H1 (cell line): ENCODE data around the gene LIMK1. TPM values are rescaled to one million over a fixed set of nuclear protein-coding genes. Genes with fewer than 3 reads are reported as not detected.

Source experiments
- CTCF ChIA-PET: fragments of 300-600 bp; sonication (Branson Sonifier 250); formaldehyde crosslinking; loops from one replicate; lab custom pipeline; 2021; ENCODE audit not compliant: partially characterized antibody; lab: Charles Lee
- POLR2A ChIA-PET: fragments of 300-600 bp; sonication (Branson Sonifier 250); formaldehyde crosslinking; loops from one replicate; lab custom pipeline; 2021; ENCODE audit warnings: inconsistent platforms; ENCODE audit not compliant: partially characterized antibody; lab: Charles Lee
- DNase-seq, 2 experiments: peaks; one replicate each; pipeline versions ENCODE4 v3.0.0 to v3.0.0-alpha.2; 2010 to 2022; ENCODE audit warnings: low spot score in 2 of 2, low read depth in 1 of 2, mixed read lengths in 1 of 2
- FAIRE-seq: peaks from 2 replicates; lab custom pipeline; 2011; peaks lifted over from hg19 to GRCh38; lab: Jason Lieb, UNC
- H2AFZ ChIP-seq: 2 replicates; pipeline ENCODE4 v1.8.1; 2012; ENCODE audit warnings: low read length, inconsistent platforms
- H2AK5ac ChIP-seq: 2 replicates; pipeline ENCODE4 v1.6.1; 2013; ENCODE audit warnings: low read depth, low read length
- H2BK120ac ChIP-seq: replicated peaks from 2 replicates; pipeline ENCODE3; 2013; ENCODE audit warnings: low read depth, low read length, inconsistent platforms
- H2BK12ac ChIP-seq: 2 replicates; pipeline ENCODE4 v1.6.1; 2013; ENCODE audit warnings: low read depth, low read length
- H2BK15ac ChIP-seq: 2 replicates; pipeline ENCODE4 v1.6.1; 2013; ENCODE audit warnings: low read length
- H2BK20ac ChIP-seq: 2 replicates; pipeline ENCODE4 v1.6.1; 2013; ENCODE audit warnings: low read length
- H2BK5ac ChIP-seq: 2 replicates; pipeline ENCODE4 v1.6.1; 2013; ENCODE audit warnings: low read depth, low read length
- H3K14ac ChIP-seq: 2 replicates; pipeline ENCODE4 v1.6.1; 2013; ENCODE audit warnings: inconsistent platforms; ENCODE audit not compliant: insufficient read length
- H3K18ac ChIP-seq: 2 replicates; pipeline ENCODE4 v1.6.1; 2013; ENCODE audit warnings: low read length; ENCODE audit errors: extremely low read depth
- H3K23ac ChIP-seq: 2 replicates; pipeline ENCODE4 v1.6.1; 2013; ENCODE audit warnings: inconsistent platforms; ENCODE audit not compliant: insufficient read length
- H3K23me2 ChIP-seq: 2 replicates; pipeline ENCODE4 v1.6.1; 2013; ENCODE audit warnings: low read depth, low read length
- H3K27ac ChIP-seq: 2 replicates; pipeline ENCODE4 v1.6.1; 2011; ENCODE audit warnings: low read depth, low read length, inconsistent platforms
- H3K27me3 ChIP-seq, 4 experiments: replicated peaks in 1 of 4; 1 replicate in 1 of 4; 2 replicates in 3 of 4; pipeline versions ENCODE4 v1.6.1 to v1.8.1; 2011 to 2013; ENCODE audit warnings: low read length in 3 of 4, mild to moderate bottlenecking in 3 of 4, inconsistent platforms in 2 of 4, mixed read lengths in 2 of 4, moderate library complexity in 1 of 4; ENCODE audit not compliant: control insufficient read depth in 3 of 4, insufficient read depth in 3 of 4; ENCODE audit errors: extremely low read depth in 1 of 4
- H3K36me3 ChIP-seq, 4 experiments: 2 replicates each; pipeline versions ENCODE4 v1.6.1 to v1.8.1; 2011 to 2013; ENCODE audit warnings: mild to moderate bottlenecking in 4 of 4, low read length in 3 of 4, moderate library complexity in 2 of 4, control low read depth in 1 of 4, inconsistent platforms in 1 of 4; ENCODE audit not compliant: insufficient read depth in 4 of 4, control insufficient read depth in 2 of 4
- H3K4ac ChIP-seq: replicated peaks from 2 replicates; pipeline ENCODE3; 2013; ENCODE audit warnings: low read length, low read depth, mixed read lengths, inconsistent platforms; ENCODE audit not compliant: insufficient read length
- H3K4me1 ChIP-seq, 4 experiments: replicated peaks in 1 of 4; 1 replicate in 1 of 4; 2 replicates in 3 of 4; pipeline versions ENCODE4 v1.6.1 to v1.8.1; 2011 to 2013; ENCODE audit warnings: low read length in 3 of 4, inconsistent platforms in 2 of 4, mixed read lengths in 1 of 4; ENCODE audit not compliant: insufficient read depth in 4 of 4, control insufficient read depth in 3 of 4
- H3K4me2 ChIP-seq, 2 experiments: 2 replicates each; pipeline versions ENCODE4 v1.6.1 to v1.8.1; 2011 to 2013; ENCODE audit warnings: low read depth in 2 of 2, low read length in 2 of 2, control low read depth in 1 of 2, inconsistent platforms in 1 of 2, mild to moderate bottlenecking in 1 of 2; ENCODE audit not compliant: insufficient read depth in 1 of 2
- H3K4me3 ChIP-seq, 4 experiments: fragments of 200-600, 300-600 bp in 1 of 4; sonication (generic), shearing (Covaris generic), sonication (Bioruptor Twin) in 1 of 4; 2 replicates each; pipeline versions ENCODE4 v1.5.1 to v1.8.1; 2011 to 2016; ENCODE audit warnings: low read length in 4 of 4, low read depth in 3 of 4, control low read depth in 2 of 4, inconsistent platforms in 2 of 4, mild to moderate bottlenecking in 2 of 4, mixed read lengths in 1 of 4, moderate library complexity in 1 of 4; ENCODE audit not compliant: insufficient read depth in 2 of 4; ENCODE audit errors: extremely low read depth in 1 of 4
- H3K56ac ChIP-seq: replicated peaks from 2 replicates; pipeline ENCODE3; 2013; ENCODE audit warnings: low read depth, mild to moderate bottlenecking, mixed read lengths, low read length, inconsistent platforms; ENCODE audit not compliant: insufficient read length
- H3K79me1 ChIP-seq: 2 replicates; pipeline ENCODE4 v1.6.1; 2013; ENCODE audit warnings: low read depth, low read length, control low read depth
- H3K79me2 ChIP-seq, 2 experiments: 2 replicates each; pipeline versions ENCODE4 v1.6.1 to v1.8.1; 2012 to 2013; ENCODE audit warnings: low read length in 2 of 2, mild to moderate bottlenecking in 2 of 2, inconsistent platforms in 1 of 2; ENCODE audit not compliant: insufficient read depth in 2 of 2, control insufficient read depth in 1 of 2
- H3K9ac ChIP-seq, 4 experiments: replicated peaks in 1 of 4; 1 replicate in 1 of 4; 2 replicates in 3 of 4; pipeline versions ENCODE4 v1.6.1 to v1.8.1; 2011 to 2013; ENCODE audit warnings: low read depth in 3 of 4, low read length in 3 of 4, control low read depth in 2 of 4, mild to moderate bottlenecking in 2 of 4, moderate library complexity in 2 of 4, inconsistent platforms in 1 of 4; ENCODE audit errors: extremely low read depth in 1 of 4
- H3K9me3 ChIP-seq, 2 experiments: 2 replicates each; pipeline versions ENCODE4 v1.6.1 to v1.8.1; 2012 to 2013; ENCODE audit warnings: mild to moderate bottlenecking in 2 of 2, moderate library complexity in 2 of 2, control low read depth in 1 of 2, inconsistent platforms in 1 of 2, low read depth in 1 of 2, low read length in 1 of 2, mixed read lengths in 1 of 2; ENCODE audit not compliant: insufficient read depth in 2 of 2
- H4K20me1 ChIP-seq, 2 experiments: replicated peaks in 1 of 2; 2 replicates each; pipeline versions ENCODE3 to v1.8.1; 2011 to 2013; ENCODE audit warnings: inconsistent platforms in 2 of 2, low read length in 2 of 2, mild to moderate bottlenecking in 1 of 2; ENCODE audit not compliant: insufficient read depth in 2 of 2, control insufficient read depth in 1 of 2
- H4K5ac ChIP-seq: 2 replicates; pipeline ENCODE4 v1.6.1; 2013; ENCODE audit warnings: low read length, low read depth, mixed read lengths, inconsistent platforms; ENCODE audit not compliant: insufficient read length
- H4K8ac ChIP-seq: 2 replicates; pipeline ENCODE4 v1.8.0; 2013; ENCODE audit warnings: mild to moderate bottlenecking, moderate library complexity, low read length, inconsistent platforms; ENCODE audit not compliant: insufficient read depth; ENCODE audit errors: extremely low read depth
- H4K91ac ChIP-seq: replicated peaks from 2 replicates; pipeline ENCODE3; 2013; ENCODE audit warnings: low read length, mixed read lengths, inconsistent platforms; ENCODE audit not compliant: insufficient read length
- WGBS, 2 experiments: shearing (Covaris generic) in 1 of 2; methylation state at CpG; one replicate each; pipeline versions ENCODE4 v1.1.6 to v1.1.7; 2013 to 2015; ENCODE audit warnings: low lambda C conversion rate in 2 of 2, mixed read lengths in 2 of 2, inconsistent platforms in 1 of 2, low coverage in 1 of 2, missing lambda C conversion rate in 1 of 2; ENCODE audit not compliant: insufficient replicate concordance in 2 of 2, insufficient coverage in 1 of 2, insufficient read length in 1 of 2; ENCODE audit errors: extremely low coverage in 1 of 2, missing lambda C conversion rate in 1 of 2; 5-methylcytosine and 5-hydroxymethylcytosine counted together
- polyA plus RNA-seq, 7 experiments: library from polyadenylated mRNA; depleted of rRNA in 3 of 7; stranded (reverse) in 5 of 7; unstranded in 2 of 7; fragments of >200 nt in 5 of 7; fragments of 200-250 nt in 2 of 7; gene quantifications; 1 replicate in 5 of 7; 2 replicates in 1 of 7; 4 replicates in 1 of 7; pipeline versions ENCODE4 v1.2.1 to v1.2.3, GENCODE V29; 2011 to 2013; ENCODE audit warnings: missing spikeins in 2 of 7, mixed read lengths in 2 of 7
- total RNA-seq: library from RNA; stranded (reverse); fragmentation: NEBNext Ultra II Directional; extraction: Animal tissue kit (Norgen Biotek cat#: 25700); gene quantifications from 2 replicates; pipeline ENCODE4 v1.2.1, GENCODE V29; 2021

The LIMK1 gene
- total and polyA plus RNA-seq, 2 of the 8 experiments (the other 6 are each of a cell fraction or from before 2014, with no cell fraction given), result 93.5 to 108 TPM

DNA sequence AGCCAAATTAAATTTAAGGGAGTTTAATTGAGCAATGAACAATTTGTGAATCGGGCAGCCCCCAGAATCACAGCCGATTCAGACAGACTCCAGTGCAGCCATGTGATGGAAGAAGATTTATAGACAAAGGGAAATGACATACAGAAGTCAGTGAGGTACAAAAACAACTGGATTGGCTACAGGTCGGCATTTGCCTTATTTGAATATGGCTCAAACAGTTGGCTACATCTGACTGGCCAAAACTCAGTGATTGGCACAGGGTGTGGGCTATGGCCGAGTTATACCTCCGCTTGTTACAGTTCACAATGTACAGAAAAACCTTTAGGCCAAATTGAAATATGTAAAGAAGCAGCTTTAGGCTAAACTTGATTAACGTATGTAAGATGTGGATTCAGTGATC is 59.8 kb downstream of the LIMK1 start:
- no peaks in the 10 kb centered on the region for H3K79me2 ChIP-seq
- H2BK5ac ChIP-seq, result no peak overlapping the region
- no peaks in the 10 kb centered on the region for H4K20me1 ChIP-seq
- H3K14ac ChIP-seq, result no peak overlapping the region
- POLR2A ChIA-PET, result interaction anchor here (1.2 to 2.7 kb wide), 2 partner anchors 31 to 60 kb away, joined by 4 to 12 read pairs; partner anchors contain the start of genes EIF4H and LIMK1
- H2AFZ ChIP-seq, result no peak overlapping the region
- no peak overlapping the region for H3K27ac ChIP-seq
- peaks cover 0 to 7% (median 6%) of the 10 kb centered on the region in 4 experiments; a peak in 6 of 7 replicates for H3K4me1 ChIP-seq
- no peak overlapping the region for H2BK12ac ChIP-seq
- no peak overlapping the region for H3K4ac ChIP-seq
- no peak overlapping the region for H2BK20ac ChIP-seq
- H3K56ac ChIP-seq, result no peak overlapping the region
- H3K4me3 ChIP-seq, result no peak overlapping the region
- no peaks in the 10 kb centered on the region for H3K9me3 ChIP-seq
- H3K79me1 ChIP-seq, result no peaks in the 10 kb centered on the region
- 95% methylated on average over 6 of the region's 6 CpGs; no CpG with 5 or more reads in 1 of the 2 experiments for WGBS, 2 experiments
- H3K27me3 ChIP-seq, result no peaks in the 10 kb centered on the region
- no peak overlapping the region for H3K18ac ChIP-seq
- no peak for FAIRE-seq
- no peak overlapping the region for H3K9ac ChIP-seq
- no peaks in the 10 kb centered on the region for H3K36me3 ChIP-seq
- H2BK120ac ChIP-seq, result no peak overlapping the region
- peaks cover 3% of the 10 kb centered on the region; the same call in 1 of the 2 replicates for H3K23me2 ChIP-seq
- no peak overlapping the region for H4K5ac ChIP-seq
- H3K4me2 ChIP-seq, result no peak overlapping the region
- H2BK15ac ChIP-seq, result no peak overlapping the region
- H4K91ac ChIP-seq, result no peak overlapping the region
- no peak for DNase-seq
- CTCF ChIA-PET, result interaction anchor here (0.6 to 2.3 kb wide), 4 partner anchors 12 to 76 kb away, joined by 3 to 5 read pairs (median 4); no protein-coding TSS in a partner anchor
- H2AK5ac ChIP-seq, result no peak overlapping the region
- no peak overlapping the region for H3K23ac ChIP-seq
- no peak overlapping the region for H4K8ac ChIP-seq
